ENCODE measurements around the gene TYW1.
"Not testable (repeated sequence)": the region's sequence is repeated elsewhere in the genome, so short reads cannot be mapped to it uniquely, and the experiment has no call there.

TYW1 gene

GRCh38 chr7:67056683-67057082 is 60.0 kb downstream of the TYW1 start:
- DNase-seq (ENCODE audit: low read depth), result no peak
- no peak for TF ChIP-seq CTCF (conservative IDR thresholded peaks at IDR 0.05; ENCODE audit: low read depth, low read length)
- H3K4me3 ChIP-seq (ENCODE audit: low read length), result no peak overlapping the region

GRCh38 chr7:67061321-67061720 is 64.7 kb downstream of the TYW1 start:
- not testable (repeated sequence) for DNase-seq (ENCODE audit: low read depth); H3K4me3 ChIP-seq (ENCODE audit: low read length)

GRCh38 chr7:67062802-67063201 is 66.2 kb downstream of the TYW1 start:
- DNase-seq (ENCODE audit: low read depth); H3K4me3 ChIP-seq (ENCODE audit: low read length): not testable (repeated sequence)

- H3K4me3 ChIP-seq (ENCODE audit: low read length); DNase-seq (ENCODE audit: low read depth): not testable (repeated sequence)
Observed at GRCh38 chr7:67066950-67067622, 70.5 kb downstream of the TYW1 start.

GRCh38 chr7:67076120-67076519 is 79.5 kb downstream of the TYW1 start:
- H3K4me3 ChIP-seq (ENCODE audit: low read length), result not testable (repeated sequence)

GRCh38 chr7:67082880-67083279 is 86.2 kb downstream of the TYW1 start:
- H3K4me3 ChIP-seq (ENCODE audit: low read length); DNase-seq (ENCODE audit: low read depth): not testable (repeated sequence)

More at GRCh38 chr7:67076120-67076519, 79.5 kb downstream of the TYW1 start:
- DNase-seq (ENCODE audit: low read depth), result not testable (repeated sequence)

GRCh38 chr7:67089261-67089660 is 92.6 kb downstream of the TYW1 start:
- not testable (repeated sequence) for DNase-seq (ENCODE audit: low read depth); H3K4me3 ChIP-seq (ENCODE audit: low read length)

- not testable (repeated sequence) for DNase-seq (ENCODE audit: low read depth); H3K4me3 ChIP-seq (ENCODE audit: low read length)
Observed at GRCh38 chr7:67091053-67091452, 94.4 kb downstream of the TYW1 start.

GRCh38 chr7:67098031-67098430 is 101.4 kb downstream of the TYW1 start:
- not testable (repeated sequence) for H3K4me3 ChIP-seq (ENCODE audit: low read length); DNase-seq (ENCODE audit: low read depth)

- DNase-seq (ENCODE audit: low read depth); H3K4me3 ChIP-seq (ENCODE audit: low read length): not testable (repeated sequence)
Observed at GRCh38 chr7:67099406-67099805, 102.8 kb downstream of the TYW1 start.

GRCh38 chr7:67100038-67100437 is 103.4 kb downstream of the TYW1 start:
- H3K4me3 ChIP-seq (ENCODE audit: low read length); DNase-seq (ENCODE audit: low read depth): not testable (repeated sequence)

GRCh38 chr7:67100956-67101361 is 104.3 kb downstream of the TYW1 start:
- no peak for TF ChIP-seq CTCF (conservative IDR thresholded peaks at IDR 0.05; ENCODE audit: low read depth, low read length)
- DNase-seq (ENCODE audit: low read depth), result peak; percentile 18
- H3K4me3 ChIP-seq (ENCODE audit: low read length), result no peak overlapping the region

- H3K4me3 ChIP-seq (ENCODE audit: low read length); DNase-seq (ENCODE audit: low read depth): not testable (repeated sequence)
Observed at GRCh38 chr7:67104937-67105336, 108.3 kb downstream of the TYW1 start.
